ENCODE data around the gene DIPK2A.

Gene DIPK2A, protein sequence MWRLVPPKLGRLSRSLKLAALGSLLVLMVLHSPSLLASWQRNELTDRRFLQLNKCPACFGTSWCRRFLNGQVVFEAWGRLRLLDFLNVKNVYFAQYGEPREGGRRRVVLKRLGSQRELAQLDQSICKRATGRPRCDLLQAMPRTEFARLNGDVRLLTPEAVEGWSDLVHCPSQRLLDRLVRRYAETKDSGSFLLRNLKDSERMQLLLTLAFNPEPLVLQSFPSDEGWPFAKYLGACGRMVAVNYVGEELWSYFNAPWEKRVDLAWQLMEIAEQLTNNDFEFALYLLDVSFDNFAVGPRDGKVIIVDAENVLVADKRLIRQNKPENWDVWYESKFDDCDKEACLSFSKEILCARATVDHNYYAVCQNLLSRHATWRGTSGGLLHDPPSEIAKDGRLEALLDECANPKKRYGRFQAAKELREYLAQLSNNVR

DNA sequence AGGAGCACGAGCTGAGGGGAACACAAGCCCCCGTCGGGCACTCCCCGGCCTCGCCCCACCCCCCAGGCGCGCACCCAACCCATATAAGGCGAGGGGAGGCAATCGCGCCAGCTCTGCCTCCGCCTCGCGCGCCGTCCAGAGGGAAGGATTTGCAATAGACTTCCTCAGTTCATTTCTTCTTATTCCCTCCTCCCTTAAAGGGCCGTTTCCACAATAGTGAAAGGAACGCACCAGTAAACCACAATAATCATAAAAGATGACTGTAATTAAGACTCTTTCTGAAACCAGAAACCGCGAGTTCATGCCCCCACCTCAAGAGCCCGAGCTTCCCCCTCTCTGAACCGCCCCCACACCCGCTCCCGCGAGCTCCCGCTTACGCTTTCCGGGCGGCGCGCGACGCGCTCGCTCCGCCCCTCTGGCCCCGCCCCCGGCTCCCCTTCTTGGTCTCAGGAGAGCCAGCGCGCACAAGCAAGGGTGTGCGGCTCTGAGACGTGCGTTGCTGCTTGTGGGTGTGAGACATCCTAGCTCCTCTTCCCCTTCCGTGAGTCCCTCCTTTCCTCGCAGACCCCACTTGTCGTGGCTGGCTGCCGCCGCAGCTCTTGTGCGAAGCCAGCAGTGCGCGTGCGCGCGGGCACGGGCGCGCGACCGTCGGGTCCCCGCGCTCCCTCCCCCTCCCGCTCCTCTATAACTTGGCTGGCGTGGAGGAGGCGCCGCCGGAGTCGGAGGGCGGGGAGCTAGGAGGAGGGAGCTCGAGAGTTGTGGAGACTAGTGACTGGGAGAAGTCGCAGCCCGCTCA, at the start of gene DIPK2A:
Gene DIPK2A, plus strand, starts transcription at position 465 of the 796 bp plus-strand sequence. CDS start 510 bp downstream, outside the sequence.
- CTCF ChIA-PET = interaction anchor here (0.6 to 0.9 kb wide), 6 partner anchors 8 to 272 kb away, joined by 3 to 5 read pairs (median 3); no protein-coding TSS in a partner anchor
- POLR2A ChIA-PET = interaction anchor here (0.7 to 1.8 kb wide), 14 partner anchors 9 to 437 kb away, joined by 3 to 8 read pairs (median 4); no protein-coding TSS in a partner anchor
- Histone ChIP-seq H3K36me3 (ENCODE audit: control insufficient read depth in 2 of 2, insufficient read depth in 1 of 2, low read length in 2 of 2) (no peaks in the 10 kb centered on the region), H3K9me3 (ENCODE audit: control insufficient read depth, insufficient read depth, low read depth, low read length) (no peaks in the 10 kb centered on the region), H3K27ac (ENCODE audit: extremely low read depth, low read depth, low read length) (peak within 1 kb of the TSS; percentile 95), H3K4me3 (ENCODE audit: low read depth, low read length) (peak within 1 kb of the TSS; percentile 97), H3K4me1 (ENCODE audit: control insufficient read depth, insufficient read depth, low read length) (no peaks in the 10 kb centered on the region; the same call in 1 of the 2 replicates)
- TF ChIP-seq, protein P1, sequence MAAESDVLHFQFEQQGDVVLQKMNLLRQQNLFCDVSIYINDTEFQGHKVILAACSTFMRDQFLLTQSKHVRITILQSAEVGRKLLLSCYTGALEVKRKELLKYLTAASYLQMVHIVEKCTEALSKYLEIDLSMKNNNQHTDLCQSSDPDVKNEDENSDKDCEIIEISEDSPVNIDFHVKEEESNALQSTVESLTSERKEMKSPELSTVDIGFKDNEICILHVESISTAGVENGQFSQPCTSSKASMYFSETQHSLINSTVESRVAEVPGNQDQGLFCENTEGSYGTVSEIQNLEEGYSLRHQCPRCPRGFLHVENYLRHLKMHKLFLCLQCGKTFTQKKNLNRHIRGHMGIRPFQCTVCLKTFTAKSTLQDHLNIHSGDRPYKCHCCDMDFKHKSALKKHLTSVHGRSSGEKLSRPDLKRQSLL (tag by site-specific recombination; IDR thresholded peaks at IDR 0.05) = peak; percentile 56; the same call in 1 of the 2 replicates
- TF ChIP-seq TRIM28 (IDR thresholded peaks at IDR 0.05; ENCODE audit: borderline replicate concordance, low read length) (no peak), KLF16 (tag by site-specific recombination; IDR thresholded peaks at IDR 0.05) (no peak), IKZF3 (tag by site-specific recombination; IDR thresholded peaks at IDR 0.05) (peak; percentile 49), SP2 (tag by site-specific recombination; IDR thresholded peaks at IDR 0.05) (peak; percentile 72), MYNN (tag by site-specific recombination; IDR thresholded peaks at IDR 0.05; ENCODE audit: borderline replicate concordance) (no peak), KLF1 (tag by site-specific recombination; IDR thresholded peaks at IDR 0.05) (peak; percentile 14; the same call in 1 of the 2 replicates), ZNF292 (tag by site-specific recombination; IDR thresholded peaks at IDR 0.05; ENCODE audit: borderline replicate concordance, low read depth) (no peak), ZNF202 (tag by site-specific recombination; IDR thresholded peaks at IDR 0.05; ENCODE audit: borderline replicate concordance) (no peak), ZNF2 (tag by site-specific recombination; IDR thresholded peaks at IDR 0.05) (peak; percentile 36; the same call in 1 of the 2 replicates), KLF8 (tag by site-specific recombination; IDR thresholded peaks at IDR 0.05) (peak; percentile 80), ZNF514 (tag by site-specific recombination; IDR thresholded peaks at IDR 0.05) (no peak), ZNF423 (tag by site-specific recombination; IDR thresholded peaks at IDR 0.05) (0 out of 2 replicates have a peak, but pooled peaks have one; percentile 15), SETDB1 (IDR thresholded peaks at IDR 0.05; ENCODE audit: insufficient read length, low read length) (no peak), ZNF24 (tag by site-specific recombination; IDR thresholded peaks at IDR 0.05) (peak; percentile 77; the same call in 1 of the 2 replicates), ZXDB (tag by site-specific recombination; IDR thresholded peaks at IDR 0.05) (peak; percentile 27; the same call in 1 of the 2 replicates), ZBTB17 (tag by site-specific recombination; IDR thresholded peaks at IDR 0.05) (peak; percentile 45), ZNF366 (tag by site-specific recombination; conservative IDR thresholded peaks at IDR 0.05) (peak; percentile 94)
- TF ChIP-seq, protein P2, sequence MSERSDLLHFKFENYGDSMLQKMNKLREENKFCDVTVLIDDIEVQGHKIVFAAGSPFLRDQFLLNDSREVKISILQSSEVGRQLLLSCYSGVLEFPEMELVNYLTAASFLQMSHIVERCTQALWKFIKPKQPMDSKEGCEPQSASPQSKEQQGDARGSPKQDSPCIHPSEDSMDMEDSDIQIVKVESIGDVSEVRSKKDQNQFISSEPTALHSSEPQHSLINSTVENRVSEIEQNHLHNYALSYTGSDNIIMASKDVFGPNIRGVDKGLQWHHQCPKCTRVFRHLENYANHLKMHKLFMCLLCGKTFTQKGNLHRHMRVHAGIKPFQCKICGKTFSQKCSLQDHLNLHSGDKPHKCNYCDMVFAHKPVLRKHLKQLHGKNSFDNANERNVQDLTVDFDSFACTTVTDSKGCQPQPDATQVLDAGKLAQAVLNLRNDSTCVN (tag by site-specific recombination; optimal IDR thresholded peaks at IDR 0.05) = peak; percentile 98
- TF ChIP-seq, protein P3, sequence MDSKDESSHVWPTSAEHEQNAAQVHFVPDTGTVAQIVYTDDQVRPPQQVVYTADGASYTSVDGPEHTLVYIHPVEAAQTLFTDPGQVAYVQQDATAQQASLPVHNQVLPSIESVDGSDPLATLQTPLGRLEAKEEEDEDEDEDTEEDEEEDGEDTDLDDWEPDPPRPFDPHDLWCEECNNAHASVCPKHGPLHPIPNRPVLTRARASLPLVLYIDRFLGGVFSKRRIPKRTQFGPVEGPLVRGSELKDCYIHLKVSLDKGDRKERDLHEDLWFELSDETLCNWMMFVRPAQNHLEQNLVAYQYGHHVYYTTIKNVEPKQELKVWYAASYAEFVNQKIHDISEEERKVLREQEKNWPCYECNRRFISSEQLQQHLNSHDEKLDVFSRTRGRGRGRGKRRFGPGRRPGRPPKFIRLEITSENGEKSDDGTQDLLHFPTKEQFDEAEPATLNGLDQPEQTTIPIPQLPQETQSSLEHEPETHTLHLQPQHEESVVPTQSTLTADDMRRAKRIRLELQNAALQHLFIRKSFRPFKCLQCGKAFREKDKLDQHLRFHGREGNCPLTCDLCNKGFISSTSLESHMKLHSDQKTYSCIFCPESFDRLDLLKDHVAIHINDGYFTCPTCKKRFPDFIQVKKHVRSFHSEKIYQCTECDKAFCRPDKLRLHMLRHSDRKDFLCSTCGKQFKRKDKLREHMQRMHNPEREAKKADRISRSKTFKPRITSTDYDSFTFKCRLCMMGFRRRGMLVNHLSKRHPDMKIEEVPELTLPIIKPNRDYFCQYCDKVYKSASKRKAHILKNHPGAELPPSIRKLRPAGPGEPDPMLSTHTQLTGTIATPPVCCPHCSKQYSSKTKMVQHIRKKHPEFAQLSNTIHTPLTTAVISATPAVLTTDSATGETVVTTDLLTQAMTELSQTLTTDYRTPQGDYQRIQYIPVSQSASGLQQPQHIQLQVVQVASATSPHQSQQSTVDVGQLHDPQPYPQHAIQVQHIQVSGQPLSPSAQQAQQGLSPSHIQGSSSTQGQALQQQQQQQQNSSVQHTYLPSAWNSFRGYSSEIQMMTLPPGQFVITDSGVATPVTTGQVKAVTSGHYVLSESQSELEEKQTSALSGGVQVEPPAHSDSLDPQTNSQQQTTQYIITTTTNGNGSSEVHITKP (tag by site-specific recombination; IDR thresholded peaks at IDR 0.05) = peak; percentile 81
- TF ChIP-seq, protein P4, sequence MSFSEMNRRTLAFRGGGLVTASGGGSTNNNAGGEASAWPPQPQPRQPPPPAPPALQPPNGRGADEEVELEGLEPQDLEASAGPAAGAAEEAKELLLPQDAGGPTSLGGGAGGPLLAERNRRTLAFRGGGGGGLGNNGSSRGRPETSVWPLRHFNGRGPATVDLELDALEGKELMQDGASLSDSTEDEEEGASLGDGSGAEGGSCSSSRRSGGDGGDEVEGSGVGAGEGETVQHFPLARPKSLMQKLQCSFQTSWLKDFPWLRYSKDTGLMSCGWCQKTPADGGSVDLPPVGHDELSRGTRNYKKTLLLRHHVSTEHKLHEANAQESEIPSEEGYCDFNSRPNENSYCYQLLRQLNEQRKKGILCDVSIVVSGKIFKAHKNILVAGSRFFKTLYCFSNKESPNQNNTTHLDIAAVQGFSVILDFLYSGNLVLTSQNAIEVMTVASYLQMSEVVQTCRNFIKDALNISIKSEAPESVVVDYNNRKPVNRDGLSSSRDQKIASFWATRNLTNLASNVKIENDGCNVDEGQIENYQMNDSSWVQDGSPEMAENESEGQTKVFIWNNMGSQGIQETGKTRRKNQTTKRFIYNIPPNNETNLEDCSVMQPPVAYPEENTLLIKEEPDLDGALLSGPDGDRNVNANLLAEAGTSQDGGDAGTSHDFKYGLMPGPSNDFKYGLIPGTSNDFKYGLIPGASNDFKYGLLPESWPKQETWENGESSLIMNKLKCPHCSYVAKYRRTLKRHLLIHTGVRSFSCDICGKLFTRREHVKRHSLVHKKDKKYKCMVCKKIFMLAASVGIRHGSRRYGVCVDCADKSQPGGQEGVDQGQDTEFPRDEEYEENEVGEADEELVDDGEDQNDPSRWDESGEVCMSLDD (tag by site-specific recombination; IDR thresholded peaks at IDR 0.05) = peak; percentile 73; the same call in 1 of the 2 replicates
- TF ChIP-seq, protein P5, sequence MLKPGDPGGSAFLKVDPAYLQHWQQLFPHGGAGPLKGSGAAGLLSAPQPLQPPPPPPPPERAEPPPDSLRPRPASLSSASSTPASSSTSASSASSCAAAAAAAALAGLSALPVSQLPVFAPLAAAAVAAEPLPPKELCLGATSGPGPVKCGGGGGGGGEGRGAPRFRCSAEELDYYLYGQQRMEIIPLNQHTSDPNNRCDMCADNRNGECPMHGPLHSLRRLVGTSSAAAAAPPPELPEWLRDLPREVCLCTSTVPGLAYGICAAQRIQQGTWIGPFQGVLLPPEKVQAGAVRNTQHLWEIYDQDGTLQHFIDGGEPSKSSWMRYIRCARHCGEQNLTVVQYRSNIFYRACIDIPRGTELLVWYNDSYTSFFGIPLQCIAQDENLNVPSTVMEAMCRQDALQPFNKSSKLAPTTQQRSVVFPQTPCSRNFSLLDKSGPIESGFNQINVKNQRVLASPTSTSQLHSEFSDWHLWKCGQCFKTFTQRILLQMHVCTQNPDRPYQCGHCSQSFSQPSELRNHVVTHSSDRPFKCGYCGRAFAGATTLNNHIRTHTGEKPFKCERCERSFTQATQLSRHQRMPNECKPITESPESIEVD (tag by site-specific recombination; IDR thresholded peaks at IDR 0.05) = peak; percentile 33; the same call in 1 of the 2 replicates
- TF ChIP-seq, protein P6, sequence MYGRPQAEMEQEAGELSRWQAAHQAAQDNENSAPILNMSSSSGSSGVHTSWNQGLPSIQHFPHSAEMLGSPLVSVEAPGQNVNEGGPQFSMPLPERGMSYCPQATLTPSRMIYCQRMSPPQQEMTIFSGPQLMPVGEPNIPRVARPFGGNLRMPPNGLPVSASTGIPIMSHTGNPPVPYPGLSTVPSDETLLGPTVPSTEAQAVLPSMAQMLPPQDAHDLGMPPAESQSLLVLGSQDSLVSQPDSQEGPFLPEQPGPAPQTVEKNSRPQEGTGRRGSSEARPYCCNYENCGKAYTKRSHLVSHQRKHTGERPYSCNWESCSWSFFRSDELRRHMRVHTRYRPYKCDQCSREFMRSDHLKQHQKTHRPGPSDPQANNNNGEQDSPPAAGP (tag by site-specific recombination; IDR thresholded peaks at IDR 0.05) = 0 out of 2 replicates have a peak, but pooled peaks have one; percentile 38
